ENCODE measurements around the gene WDR59.

GRCh38 chr16:74832228-74832627, 152.7 kb downstream of the WDR59 start:
- TF ChIP-seq, protein P1, sequence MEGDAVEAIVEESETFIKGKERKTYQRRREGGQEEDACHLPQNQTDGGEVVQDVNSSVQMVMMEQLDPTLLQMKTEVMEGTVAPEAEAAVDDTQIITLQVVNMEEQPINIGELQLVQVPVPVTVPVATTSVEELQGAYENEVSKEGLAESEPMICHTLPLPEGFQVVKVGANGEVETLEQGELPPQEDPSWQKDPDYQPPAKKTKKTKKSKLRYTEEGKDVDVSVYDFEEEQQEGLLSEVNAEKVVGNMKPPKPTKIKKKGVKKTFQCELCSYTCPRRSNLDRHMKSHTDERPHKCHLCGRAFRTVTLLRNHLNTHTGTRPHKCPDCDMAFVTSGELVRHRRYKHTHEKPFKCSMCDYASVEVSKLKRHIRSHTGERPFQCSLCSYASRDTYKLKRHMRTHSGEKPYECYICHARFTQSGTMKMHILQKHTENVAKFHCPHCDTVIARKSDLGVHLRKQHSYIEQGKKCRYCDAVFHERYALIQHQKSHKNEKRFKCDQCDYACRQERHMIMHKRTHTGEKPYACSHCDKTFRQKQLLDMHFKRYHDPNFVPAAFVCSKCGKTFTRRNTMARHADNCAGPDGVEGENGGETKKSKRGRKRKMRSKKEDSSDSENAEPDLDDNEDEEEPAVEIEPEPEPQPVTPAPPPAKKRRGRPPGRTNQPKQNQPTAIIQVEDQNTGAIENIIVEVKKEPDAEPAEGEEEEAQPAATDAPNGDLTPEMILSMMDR (IDR thresholded peaks at IDR 0.05): no peak
- TF ChIP-seq POLR2AphosphoS5 (IDR thresholded peaks at IDR 0.05; ENCODE audit: low read depth, low read length) (no peak), RXRA (IDR thresholded peaks at IDR 0.05; ENCODE audit: borderline replicate concordance, low read depth) (no peak), EP300 (IDR thresholded peaks at IDR 0.05; ENCODE audit: borderline replicate concordance in 1 of 2, low read depth in 1 of 2, low read length in 1 of 2) (no peak), TEAD4 (IDR thresholded peaks at IDR 0.05; ENCODE audit: borderline replicate concordance, insufficient read depth) (no peak), JUND (IDR thresholded peaks at IDR 0.05) (no peak), TAF1 (IDR thresholded peaks at IDR 0.05; ENCODE audit: borderline replicate concordance, low read depth, low read length) (no peak), EZH2phosphoT487 (IDR thresholded peaks at IDR 0.05; ENCODE audit: borderline replicate concordance, low read depth) (no peak), GATA2 (CRISPR knock-in tag; IDR thresholded peaks at IDR 0.05) (no peak), MXI1 (IDR thresholded peaks at IDR 0.05; ENCODE audit: low read depth, low read length) (no peak)
- TF ChIP-seq, protein P2, sequence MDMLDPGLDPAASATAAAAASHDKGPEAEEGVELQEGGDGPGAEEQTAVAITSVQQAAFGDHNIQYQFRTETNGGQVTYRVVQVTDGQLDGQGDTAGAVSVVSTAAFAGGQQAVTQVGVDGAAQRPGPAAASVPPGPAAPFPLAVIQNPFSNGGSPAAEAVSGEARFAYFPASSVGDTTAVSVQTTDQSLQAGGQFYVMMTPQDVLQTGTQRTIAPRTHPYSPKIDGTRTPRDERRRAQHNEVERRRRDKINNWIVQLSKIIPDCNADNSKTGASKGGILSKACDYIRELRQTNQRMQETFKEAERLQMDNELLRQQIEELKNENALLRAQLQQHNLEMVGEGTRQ (IDR thresholded peaks at IDR 0.05; ENCODE audit: borderline replicate concordance, low read depth, low read length): no peak
